ENCODE results near the gene UBXN10.

DNA sequence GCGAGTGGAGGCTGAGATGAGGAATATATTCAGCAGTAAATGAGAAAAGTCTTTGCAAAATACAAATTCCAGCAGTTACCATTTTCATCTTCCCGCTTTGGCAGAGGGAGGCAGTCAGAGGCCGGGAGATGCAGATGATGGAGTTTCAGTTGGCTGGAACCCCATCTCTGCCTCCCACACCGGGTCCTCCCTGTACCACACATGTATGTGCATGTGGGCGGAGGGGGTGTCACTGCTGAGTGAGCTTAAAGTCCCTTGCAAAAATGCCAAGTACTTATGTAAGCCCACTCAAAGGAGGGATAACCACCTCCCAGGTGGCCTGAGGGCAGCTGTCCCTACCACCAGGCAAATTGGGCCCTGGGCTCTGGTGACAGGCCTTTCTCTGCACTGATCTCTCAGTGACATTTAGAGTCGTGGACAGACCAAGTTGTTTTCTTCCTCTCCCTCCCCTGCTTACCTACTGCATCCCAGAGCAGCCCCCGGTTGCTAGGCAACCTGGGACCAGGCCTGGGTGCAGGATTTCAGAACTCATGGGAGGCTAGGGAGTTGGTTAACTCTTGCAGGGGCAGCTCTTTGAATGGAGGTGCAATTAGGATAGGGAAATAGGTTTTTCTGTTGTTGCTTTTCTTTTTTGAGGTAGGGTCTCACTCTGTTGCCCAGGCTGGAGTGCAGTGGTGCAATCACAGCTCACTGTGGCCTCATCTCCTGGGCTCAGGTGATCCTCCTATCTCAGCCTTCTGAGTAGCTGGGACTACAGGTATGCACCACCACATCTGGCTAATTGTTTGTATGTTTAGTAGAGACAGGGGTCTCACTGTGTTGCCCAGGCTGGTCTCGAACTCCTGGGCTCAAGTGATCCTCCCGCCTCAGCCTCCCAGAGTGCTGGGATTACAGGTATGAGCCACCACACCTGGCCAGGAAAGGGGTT lies 17.1 kb upstream of the UBXN10 start:
- TF ChIP-seq POLR2A (IDR thresholded peaks at IDR 0.05) (no peak), POLR2AphosphoS5 (IDR thresholded peaks at IDR 0.05) (no peak)
- TF ChIP-seq, protein P1, sequence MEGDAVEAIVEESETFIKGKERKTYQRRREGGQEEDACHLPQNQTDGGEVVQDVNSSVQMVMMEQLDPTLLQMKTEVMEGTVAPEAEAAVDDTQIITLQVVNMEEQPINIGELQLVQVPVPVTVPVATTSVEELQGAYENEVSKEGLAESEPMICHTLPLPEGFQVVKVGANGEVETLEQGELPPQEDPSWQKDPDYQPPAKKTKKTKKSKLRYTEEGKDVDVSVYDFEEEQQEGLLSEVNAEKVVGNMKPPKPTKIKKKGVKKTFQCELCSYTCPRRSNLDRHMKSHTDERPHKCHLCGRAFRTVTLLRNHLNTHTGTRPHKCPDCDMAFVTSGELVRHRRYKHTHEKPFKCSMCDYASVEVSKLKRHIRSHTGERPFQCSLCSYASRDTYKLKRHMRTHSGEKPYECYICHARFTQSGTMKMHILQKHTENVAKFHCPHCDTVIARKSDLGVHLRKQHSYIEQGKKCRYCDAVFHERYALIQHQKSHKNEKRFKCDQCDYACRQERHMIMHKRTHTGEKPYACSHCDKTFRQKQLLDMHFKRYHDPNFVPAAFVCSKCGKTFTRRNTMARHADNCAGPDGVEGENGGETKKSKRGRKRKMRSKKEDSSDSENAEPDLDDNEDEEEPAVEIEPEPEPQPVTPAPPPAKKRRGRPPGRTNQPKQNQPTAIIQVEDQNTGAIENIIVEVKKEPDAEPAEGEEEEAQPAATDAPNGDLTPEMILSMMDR (IDR thresholded peaks at IDR 0.05 in 8 of 11, conservative IDR thresholded peaks at IDR 0.05 in 3 of 11), result no peak

Measured in spleen (tissue), 7 donors.